OCI-LY3 (cell line): ENCODE results near the gene EXOC1.

Experiments used
- EZH2phosphoT487 ChIP-seq: fragments of 200-600 bp; shearing (Covaris generic); IDR thresholded peaks from 2 replicates; pipeline ENCODE4 v1.6.1; 2018; ENCODE audit warnings: antibody characterized with exemption, mixed run types, low read depth
- TF ChIP-seq, protein P1 (sequence below): fragments of 200-600, 300-600 bp; sonication (generic); IDR thresholded peaks from 2 replicates; pipeline ENCODE4 v1.5.1; 2014; ENCODE audit warnings: antibody characterized with exemption, low read length, low read depth

DNA sequence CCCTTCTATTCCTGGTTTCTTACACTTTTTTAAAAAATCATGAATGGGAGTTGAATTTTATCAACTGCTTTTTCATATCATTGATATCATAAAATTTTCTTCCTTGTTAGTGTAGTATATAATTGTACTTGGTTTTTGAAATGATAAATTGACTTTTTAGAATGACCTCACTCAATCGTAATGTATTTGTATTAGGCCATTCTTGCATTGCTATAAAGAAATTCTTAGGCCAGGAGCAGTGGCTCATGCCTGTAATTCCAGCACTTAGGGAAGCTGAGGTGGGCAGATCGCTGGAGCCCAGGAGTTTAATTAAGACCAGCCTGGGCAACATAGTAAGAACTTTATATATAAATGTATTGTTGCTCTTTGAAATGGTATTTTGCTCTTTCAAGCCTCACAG lies 6.3 kb downstream of the EXOC1 start:
- no peak for TF ChIP-seq EZH2phosphoT487
- TF ChIP-seq, protein P1, sequence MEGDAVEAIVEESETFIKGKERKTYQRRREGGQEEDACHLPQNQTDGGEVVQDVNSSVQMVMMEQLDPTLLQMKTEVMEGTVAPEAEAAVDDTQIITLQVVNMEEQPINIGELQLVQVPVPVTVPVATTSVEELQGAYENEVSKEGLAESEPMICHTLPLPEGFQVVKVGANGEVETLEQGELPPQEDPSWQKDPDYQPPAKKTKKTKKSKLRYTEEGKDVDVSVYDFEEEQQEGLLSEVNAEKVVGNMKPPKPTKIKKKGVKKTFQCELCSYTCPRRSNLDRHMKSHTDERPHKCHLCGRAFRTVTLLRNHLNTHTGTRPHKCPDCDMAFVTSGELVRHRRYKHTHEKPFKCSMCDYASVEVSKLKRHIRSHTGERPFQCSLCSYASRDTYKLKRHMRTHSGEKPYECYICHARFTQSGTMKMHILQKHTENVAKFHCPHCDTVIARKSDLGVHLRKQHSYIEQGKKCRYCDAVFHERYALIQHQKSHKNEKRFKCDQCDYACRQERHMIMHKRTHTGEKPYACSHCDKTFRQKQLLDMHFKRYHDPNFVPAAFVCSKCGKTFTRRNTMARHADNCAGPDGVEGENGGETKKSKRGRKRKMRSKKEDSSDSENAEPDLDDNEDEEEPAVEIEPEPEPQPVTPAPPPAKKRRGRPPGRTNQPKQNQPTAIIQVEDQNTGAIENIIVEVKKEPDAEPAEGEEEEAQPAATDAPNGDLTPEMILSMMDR = no peak
